HG03354 (cell line): Measurements from ENCODE around the gene TANC1.
A peak's percentile ranks its signal among the peaks of the same experiment; 100 is the strongest.

Experiments used
- ATAC-seq: cut with Tn5 transposase; IDR thresholded peaks from one replicate; pipeline ENCODE4 v1.9.1; 2021; ENCODE audit warnings: mild to moderate bottlenecking; ENCODE audit not compliant: unreplicated experiment, poor library complexity, severe bottlenecking

The TANC1 gene

DNA sequence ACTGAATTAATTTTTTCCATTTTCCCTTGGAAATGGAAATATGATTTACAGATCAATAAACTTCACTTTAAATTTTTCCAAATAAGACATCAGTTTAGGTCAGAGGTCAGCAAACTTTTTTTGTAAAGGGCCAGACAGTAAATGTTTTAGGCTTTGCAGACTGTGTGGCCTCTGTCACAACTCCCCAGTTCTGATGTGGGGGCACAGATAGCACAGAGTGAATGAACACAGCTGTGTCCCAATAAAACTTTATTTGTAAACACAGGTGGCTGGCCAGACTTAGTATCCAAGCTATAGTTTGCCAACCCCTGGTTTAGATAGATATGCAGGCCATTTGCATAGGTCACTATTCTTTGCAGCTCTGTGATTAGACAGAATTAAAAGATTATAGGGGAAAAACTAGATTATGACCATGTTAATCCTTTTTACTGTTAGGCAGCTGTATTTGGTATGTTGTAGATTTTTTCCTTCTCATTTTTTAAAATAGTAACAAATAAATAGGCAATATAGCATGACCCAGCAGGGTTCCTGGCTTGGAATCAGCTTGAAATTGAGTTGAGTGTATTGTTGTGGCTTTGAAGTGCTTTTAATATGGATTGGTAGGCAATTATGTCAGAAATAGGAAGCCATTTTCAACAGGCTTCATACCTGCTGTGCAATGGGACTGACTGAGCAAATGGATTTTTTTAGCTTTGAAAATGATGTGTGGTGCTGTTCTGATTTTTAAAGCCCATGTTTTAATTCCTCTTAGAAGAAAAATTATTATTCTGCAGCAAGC, 258.4 kb downstream of the TANC1 start:
- no peak for ATAC-seq

DNA sequence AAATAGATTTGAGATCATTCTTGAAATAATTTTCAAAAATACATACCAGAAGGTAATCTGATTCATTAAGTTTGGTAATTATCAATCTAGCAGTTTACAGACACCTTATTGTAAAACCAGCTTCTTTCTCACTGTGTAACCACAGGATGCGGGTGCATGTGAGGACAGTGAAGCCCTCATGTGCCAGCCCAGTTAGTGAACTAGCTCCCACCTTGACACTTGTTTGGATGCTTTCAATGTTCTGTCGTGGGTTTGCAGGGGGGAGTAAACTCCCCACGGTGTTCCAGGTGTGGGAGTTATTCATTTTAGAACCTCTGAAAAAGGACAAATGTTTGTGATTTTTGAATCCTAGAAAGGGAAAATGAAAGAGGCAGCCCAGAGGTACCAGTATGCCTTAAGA, 259.0 kb downstream of the TANC1 start:
- ATAC-seq: no peak

DNA sequence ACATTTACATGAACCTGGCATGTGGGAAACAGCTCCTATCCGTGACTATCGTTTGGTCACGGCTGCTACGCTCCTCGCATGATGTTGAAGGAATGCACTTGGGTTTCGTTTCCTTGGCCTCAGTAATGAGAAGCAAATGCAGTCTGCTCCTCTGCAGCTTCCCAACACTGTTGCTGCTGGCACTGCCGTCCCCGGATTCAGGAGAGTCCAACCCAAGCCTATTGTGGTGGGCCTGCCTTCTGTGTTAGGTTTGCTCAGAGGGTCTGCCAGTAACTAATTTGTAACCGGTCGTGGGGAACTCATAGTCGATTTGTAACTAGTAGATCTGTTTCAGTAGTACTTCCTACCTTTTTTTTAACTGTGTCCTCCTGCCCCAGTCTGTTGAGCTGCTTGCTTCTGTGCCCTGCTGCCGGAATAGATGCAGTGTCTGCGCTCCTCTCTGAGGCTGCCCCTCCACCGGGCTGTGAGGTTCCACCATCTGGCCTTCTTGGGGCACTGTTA, 259.7 kb downstream of the TANC1 start:
- ATAC-seq: no peak

DNA sequence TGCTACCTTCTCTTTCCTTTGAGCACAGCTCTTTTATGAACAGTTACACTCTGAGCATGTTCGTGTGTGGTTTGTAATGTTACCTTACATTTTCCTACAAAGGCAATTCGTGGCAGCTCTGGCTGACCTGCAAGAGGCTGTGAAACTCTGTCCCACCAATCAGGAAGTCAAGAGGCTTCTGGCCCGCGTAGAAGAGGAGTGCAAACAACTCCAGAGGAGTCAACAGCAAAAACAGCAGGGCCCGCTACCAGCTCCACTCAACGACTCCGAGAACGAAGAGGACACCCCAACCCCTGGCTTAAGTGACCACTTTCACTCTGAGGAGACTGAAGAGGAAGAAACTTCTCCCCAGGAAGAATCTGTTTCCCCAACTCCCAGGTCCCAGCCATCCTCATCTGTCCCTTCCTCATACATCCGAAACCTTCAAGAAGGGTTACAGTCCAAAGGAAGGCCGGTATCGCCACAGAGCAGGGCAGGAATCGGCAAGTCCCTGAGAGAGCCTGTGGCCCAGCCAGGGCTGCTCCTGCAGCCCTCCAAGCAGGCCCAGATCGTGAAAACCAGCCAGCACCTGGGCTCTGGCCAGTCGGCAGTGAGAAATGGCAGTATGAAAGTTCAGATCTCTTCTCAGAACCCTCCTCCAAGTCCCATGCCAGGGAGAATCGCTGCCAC, 261.2 kb downstream of the TANC1 start:
- no peak for ATAC-seq

DNA sequence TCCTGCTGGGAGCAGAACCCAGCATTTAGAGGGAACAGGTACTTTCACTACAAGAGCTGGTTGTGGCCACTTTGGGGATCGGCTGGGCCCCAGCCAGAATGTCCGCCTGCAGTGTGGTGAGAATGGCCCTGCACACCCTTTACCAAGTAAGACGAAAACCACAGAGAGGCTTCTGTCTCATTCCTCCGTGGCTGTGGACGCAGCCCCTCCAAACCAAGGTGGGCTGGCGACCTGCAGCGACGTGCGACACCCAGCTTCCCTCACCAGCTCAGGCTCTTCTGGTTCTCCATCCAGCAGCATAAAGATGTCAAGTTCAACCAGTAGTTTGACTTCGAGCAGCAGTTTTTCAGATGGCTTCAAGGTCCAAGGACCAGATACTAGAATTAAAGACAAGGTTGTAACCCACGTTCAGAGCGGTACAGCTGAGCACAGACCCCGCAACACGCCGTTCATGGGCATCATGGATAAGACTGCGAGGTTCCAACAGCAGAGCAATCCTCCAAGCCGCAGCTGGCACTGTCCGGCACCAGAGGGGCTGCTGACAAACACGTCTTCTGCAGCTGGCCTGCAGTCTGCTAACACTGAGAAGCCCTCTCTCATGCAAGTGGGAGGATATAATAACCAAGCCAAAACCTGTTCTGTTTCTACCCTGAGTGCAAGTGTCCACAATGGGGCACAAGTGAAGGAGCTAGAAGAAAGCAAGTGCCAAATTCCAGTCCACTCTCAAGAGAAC, 261.9 kb downstream of the TANC1 start:
- ATAC-seq: no peak

DNA sequence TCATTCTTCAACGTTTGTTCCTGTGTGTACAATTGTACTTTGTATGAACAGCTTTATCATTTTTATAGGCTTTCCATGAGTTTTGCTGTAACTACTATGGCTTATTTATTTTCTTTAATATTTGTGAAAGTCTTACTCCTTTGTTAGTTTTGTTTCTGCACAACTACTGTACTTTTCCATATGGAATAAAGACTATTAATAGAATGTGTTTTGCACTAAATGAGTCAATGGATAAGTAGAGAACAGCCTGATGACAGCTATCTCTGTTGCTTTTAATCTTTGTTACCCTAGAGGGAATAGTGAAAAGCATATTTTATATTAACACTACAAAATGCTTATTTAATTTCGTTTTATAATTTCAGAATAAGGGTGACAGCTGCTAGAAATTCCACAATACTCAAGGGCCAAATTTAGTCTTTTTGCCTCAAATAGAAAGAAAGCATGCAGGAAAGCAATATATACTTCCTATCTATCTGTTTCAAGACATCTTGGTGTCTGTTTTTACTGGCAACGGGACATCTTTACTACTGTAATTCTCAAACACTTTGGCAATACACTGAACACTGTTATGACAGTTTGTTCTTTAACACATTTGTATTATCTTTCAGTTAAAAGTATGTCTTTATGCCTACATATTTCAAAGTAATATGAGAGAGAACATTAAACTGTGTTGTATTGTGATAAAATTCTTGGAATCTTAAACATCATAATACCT, 264.2 kb downstream of the TANC1 start:
- ATAC-seq: no peak

DNA sequence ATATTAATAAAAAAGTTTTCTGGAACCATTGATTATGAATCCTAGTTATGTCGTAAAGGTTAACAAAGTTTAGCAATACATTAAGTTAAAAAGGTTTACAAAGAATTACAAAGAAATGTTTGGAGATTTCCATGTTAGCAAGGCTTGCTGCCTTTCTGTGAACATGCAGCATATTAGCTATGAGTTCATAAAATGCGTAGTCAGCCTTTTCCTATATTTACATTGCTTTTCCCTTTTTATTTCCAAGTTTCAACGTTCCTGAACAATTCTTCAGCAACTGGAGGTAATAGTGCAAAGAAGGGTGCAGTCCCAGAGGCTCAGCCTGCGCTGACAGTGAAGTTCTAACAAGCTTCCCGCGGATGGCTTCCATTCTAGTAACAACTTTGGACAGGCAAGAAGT, 266.4 kb downstream of the TANC1 start:
- ATAC-seq: no peak

DNA sequence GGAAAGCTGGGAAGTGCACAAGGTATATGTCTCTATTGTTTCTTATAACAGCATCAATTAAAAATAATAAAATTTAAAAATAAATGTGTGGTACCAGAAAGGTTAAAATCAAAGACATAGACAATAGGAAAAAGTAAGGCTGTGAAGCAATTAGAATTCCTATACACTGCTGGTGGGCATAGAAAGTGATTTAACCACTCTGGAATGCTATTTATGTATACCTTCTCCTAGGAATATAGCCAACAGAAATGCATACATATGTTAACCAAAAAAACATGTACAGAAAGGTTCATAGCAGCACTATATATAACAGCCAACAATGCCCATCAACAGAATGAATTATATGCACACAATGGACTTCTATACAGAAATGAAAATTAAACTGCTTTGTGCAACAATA, 275.1 kb downstream of the TANC1 start:
- no peak for ATAC-seq

DNA sequence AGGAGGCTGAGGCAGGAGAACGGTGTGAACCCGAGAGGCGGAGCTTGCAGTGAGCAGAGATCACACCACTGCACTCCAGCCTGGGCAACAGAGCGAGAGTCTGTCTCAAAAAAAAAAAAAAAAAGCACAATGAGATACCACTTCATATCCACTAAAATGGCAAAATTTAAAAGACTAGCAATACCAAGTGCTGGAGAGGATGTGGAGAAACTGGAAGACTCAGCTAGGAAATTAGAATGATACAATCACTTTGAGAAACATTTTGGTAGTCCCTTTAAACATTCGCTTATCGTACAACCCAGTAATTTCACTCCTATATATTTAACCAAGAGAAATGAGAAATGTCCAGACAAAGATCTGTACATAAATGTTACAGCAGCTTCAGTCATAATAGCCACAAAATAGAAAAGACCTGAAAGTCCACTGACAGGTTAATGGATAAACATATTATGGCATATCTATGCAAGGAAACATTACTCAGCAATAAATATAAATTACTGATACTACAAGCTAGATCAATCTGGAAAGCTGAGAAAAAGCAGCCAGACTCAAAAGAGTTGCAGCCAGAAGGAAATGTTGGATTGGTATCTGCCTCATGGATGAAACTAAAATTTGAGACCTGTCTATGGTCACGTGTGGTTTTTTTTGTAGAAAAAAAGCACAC, 278.0 kb downstream of the TANC1 start:
- no peak for ATAC-seq

DNA sequence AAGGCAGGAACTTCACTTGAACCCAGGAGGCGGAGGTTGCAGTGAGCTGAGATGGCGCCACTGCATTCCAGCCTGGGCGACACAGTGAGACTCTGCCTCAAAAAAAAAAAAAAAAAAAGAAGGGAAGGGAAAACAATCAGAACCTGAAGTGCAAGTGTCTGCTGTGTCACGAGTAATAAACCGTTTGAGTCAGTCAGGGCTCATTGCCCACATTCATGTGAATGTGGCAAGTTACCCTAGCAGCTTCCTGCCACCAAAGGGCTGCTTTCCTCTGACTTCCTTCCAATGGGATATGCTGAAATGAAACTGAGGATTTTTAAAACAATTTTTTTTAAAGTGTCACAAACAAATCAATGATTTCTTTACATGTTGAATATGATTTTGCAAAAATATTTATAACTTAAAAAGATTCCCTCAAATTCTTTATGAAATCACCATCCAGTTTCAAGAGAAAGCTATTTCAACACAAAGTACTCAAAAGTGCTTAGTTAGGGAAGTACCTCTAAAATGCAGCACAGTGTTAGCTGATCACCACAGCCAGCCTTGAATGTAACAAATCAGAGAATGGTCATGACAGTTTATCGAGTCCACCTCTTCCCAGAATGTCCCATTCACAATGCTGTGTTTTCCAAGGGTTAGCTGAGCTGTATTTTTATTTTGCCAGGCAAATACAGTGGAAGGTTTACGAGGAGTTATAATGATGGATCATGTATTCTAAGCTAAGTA, 281.7 kb downstream of the TANC1 start:
- ATAC-seq: peak; percentile 76

DNA sequence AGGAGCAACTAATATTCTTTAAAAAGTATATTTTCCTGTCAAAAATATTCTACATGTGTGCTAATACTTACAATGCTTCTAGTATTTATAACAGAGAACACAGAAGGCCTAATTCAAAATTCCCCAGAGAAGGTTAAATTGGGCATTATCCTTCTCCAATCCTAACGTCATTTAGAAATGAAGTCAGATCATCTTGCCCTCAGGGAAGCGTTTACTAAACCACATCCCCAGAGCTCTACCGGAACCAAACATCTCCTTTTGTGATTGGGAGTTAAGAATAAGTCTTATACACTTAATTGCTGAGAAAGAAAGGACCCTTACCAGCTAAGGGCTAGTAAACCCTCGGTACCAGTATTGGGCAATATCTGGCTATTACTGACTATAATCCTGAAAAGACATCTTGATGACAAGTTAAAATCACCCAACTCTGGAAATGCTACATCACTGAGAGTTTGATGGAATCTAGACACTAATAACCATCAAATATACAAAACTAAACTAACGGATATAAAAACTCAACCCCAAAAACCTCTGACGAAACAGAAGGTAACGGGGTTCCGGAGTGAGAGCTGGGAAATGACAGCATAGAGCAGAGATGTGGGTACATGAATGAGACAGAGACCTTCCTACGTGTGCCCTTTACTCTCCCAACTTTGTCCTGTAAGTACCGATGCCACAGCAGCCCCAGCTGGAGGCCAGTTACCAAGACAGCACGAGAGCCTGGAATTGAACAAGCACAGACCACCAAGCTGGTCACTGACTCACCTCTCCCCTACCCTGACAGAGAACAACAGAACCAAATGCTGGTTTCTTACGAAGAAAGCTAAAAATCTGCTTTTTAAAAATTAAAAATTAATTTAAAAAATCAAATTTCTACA, 283.1 kb downstream of the TANC1 start:
- ATAC-seq: no peak

DNA sequence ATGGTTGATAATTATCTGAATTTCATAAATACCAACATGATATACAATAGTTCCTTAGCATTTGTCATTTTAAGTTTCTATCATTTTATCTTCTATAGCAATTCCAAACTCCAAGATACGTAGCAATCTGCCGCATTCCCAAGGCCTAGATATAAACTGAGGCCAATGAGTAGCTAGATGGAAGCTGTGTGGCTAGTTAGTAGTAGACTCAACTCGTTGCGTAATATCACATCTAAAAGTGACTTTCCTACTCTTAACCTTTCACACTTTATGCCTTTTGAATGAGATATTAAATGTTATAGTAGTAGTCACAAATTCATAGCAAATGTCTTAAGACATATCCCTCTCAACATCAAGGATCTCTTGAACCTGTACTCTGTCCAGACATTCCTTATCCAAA, 284.5 kb downstream of the TANC1 start:
- no peak for ATAC-seq

DNA sequence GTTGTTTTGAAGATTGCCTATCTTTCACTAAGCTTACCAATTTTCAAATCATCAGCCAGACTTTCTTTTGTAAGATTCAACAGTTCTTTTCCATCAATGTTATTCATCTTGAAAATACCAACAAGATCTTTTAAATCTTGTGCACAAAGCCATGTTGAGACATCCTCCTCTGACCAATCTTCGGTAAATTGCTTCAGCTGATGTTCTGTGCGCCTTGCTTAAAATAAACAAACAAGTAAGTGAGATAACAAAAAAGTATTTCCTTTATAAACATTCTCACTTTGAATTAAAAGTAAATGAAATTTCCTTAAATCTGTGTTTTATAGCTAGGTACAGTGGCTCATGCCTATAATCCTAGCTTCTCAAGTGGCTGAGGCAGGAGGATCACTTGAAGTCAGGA, 287.7 kb downstream of the TANC1 start:
- no peak for ATAC-seq

DNA sequence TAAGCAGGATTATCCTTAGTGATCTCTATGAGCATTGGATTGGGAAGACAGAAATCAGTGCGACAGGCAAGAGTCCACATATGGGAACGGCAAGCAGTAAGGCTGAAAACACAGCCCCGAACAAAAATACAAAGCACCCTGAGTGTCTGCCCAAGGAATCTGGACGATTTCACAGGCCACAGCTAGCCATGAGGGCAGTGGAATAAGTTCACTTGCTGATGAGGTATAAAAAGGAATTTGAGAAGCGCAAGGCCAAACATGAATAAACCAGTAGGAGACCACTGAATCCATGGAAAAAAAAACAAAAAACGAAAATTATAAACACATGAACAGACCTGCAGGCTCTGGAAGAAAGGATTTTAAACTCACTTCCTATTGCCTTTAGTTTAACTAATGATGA, 293.8 kb downstream of the TANC1 start:
- ATAC-seq: no peak

DNA sequence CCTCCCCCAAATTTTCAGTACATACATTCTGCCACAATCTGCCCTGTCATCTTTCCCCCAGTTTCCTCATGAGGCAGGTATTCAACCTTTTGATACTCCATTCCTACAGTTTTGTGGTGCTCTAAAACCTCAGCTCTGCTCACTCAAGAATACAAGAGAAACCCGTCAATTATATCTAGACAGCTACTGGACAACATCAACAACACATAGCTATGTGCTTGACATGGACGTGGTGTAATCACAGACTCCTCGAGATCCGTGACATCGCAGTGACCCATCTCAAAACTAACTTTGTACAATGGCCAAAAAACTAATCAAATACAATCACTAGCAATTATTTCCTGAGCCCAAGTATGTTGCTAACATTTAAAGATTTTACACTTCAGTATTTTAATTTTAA, 294.5 kb downstream of the TANC1 start:
- ATAC-seq: no peak

DNA sequence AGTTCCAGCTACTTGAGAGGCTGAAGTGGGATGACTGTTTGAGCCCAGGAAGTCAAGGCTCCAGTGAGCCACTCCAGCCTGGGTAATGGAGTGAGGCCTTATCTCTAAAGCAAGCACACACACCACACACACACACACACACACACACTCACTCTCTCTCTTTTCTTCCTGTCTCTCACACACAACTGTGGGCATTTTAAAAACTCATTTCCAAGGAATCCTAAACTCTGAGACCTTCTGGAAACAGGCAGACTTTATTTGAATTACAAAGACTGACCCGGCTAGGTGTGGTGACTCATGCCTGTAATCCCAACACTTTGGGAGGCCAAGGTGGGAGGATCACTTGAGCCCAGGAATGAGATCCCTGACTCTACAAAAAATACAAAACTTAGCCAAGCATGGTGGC, 296.7 kb downstream of the TANC1 start:
- no peak for ATAC-seq

DNA sequence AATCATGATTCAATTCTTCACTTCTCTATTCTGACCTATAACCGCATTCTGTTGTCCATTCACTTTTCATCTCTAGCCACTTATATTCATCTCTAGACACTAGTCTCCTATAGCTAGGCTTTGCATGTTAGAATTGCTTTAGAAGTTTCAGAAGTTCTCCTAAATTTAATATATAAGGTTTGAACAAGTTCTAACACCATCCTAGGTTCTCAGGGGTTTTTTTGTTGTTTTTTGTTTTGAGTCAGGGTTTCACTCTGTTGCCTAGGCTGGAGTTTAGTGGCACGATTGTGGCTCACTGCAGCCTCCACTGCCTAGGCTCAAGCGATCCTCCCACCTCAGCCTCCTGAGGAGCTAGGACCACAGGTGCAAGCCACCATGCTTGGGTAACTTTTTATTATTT, 298.1 kb downstream of the TANC1 start:
- no peak for ATAC-seq

DNA sequence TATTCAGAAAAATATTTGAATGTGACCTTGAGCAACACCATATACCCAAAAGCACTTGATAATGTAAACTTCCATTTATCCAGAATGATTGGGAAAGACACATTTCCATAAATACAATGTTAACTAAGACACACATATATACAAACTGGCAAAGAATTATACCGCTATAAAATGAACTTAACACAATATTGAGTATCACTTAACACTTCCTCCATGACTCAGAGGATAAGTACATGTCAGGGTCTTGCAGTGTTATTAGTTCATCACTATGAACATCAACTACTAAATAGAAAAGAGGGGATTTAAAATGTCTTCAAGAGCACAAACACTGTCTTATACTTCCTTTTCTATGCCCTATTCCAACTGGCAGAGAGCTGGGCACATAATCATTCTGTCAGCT, 299.5 kb downstream of the TANC1 start:
- no peak for ATAC-seq
